Ovary (tissue), 9 donors: ENCODE measurements around the gene TAS2R1. TPM values are rescaled to one million over a fixed set of nuclear protein-coding genes. Genes with fewer than 3 reads are reported as not detected.

Source experiments
- DNase-seq, 5 donors: peaks; one replicate each; pipeline ENCODE4 v3.0.0-alpha.2; 2019 to 2020
- H3K27ac ChIP-seq, 2 donors: fragments of 200-600 bp; one replicate each; pipeline versions ENCODE4 v1.5.1 to v1.8.0; 2019 to 2022
- H3K27me3 ChIP-seq: fragments of 200-600 bp; one replicate; pipeline ENCODE4 v1.8.0; 2022
- H3K36me3 ChIP-seq: fragments of 200-600 bp; sonication (generic); one replicate; pipeline ENCODE4 v1.5.1; 2019
- H3K4me1 ChIP-seq: one replicate; pipeline ENCODE4 v1.8.1; 2013; ENCODE audit warnings: mild to moderate bottlenecking, moderate library complexity; ENCODE audit not compliant: insufficient read depth
- H3K4me3 ChIP-seq: fragments of 200-600 bp; sonication (generic); one replicate; pipeline ENCODE4 v1.5.1; 2017
- H3K9me3 ChIP-seq, 2 donors: fragments of 200-600 bp in 1 of 2; sonication (generic) in 1 of 2; one replicate each; pipeline versions ENCODE4 v1.5.1 to v1.8.1; 2013 to 2019; ENCODE audit warnings: mild to moderate bottlenecking in 1 of 2, moderate library complexity in 1 of 2
- CTCF ChIP-seq, 3 donors: fragments of 450-650 bp in 2 of 3; fragments of 200-600 bp in 1 of 3; IDR thresholded peaks; one replicate each; pipeline versions ENCODE4 v1.5.1 to v1.8.0; 2016 to 2022; ENCODE audit warnings: antibody characterized with exemption in 3 of 3, mild to moderate bottlenecking in 1 of 3
- EP300 ChIP-seq: sonication (generic); formaldehyde crosslinking; IDR thresholded peaks from one replicate; pipeline ENCODE4 v1.6.1; 2017; ENCODE audit warnings: antibody characterized with exemption
- POLR2A ChIP-seq: fragments of 450-650 bp; IDR thresholded peaks from one replicate; pipeline ENCODE4 v1.6.1; 2017; ENCODE audit warnings: antibody characterized with exemption, mild to moderate bottlenecking, moderate library complexity
- WGBS, 3 donors: extraction: QIAGEN DNeasy Blood & Tissue Kit in 1 of 3; methylation state at CpG; one replicate each; pipeline versions ENCODE4 v1.1.5 to v1.1.7; 2013 to 2017; 5-methylcytosine and 5-hydroxymethylcytosine counted together
- intact Hi-C, 4 donors: fragments of 100-400 bp; cut with DNase I; formaldehyde crosslinking; loops; one replicate each; pipeline versions ENCODE4 v1.11.0 to v1.15.1; 2022 to 2023
- polyA plus RNA-seq, 2 donors: library from polyadenylated mRNA; stranded (reverse); fragments of 200-250 nt in 1 of 2; fragments of 350-450 nt in 1 of 2; fragmentation: Illumina TruSeq in 1 of 2; extraction: RNeasy Lipid Tissue Mini Kit (QIAGEN cat#74804) in 1 of 2; gene quantifications; one replicate each; pipeline ENCODE4 v1.2.3, GENCODE V29; 2013 to 2014
- total RNA-seq, 7 donors: library from RNA; depleted of rRNA in 2 of 7; stranded (reverse); fragments of >200 nt in 2 of 7; fragmentation: NEBNext Ultra II Directional in 3 of 7; extraction: Animal tissue kit (Norgen Biotek cat#: 25700) in 3 of 7; gene quantifications; one replicate each; pipeline versions ENCODE4 v1.1.0 to v1.2.4, GENCODE V29; 2016 to 2023
- donor health status: DM: no; HTN: no; CAD: no; lungs with moderate emphysema.
- donor health status: DM: no; HTN: no; CAD: no.
- donor health status: Bipolar disorder and iron deficiency.
- donor health status: DM: yes; HTN: yes; CAD: no.
- donor health status: DM: no; HTN: no; CAD: no.
- donor health status: DM: yes; HTN: yes; CAD: no.

TAS2R1 gene
- total and polyA plus RNA-seq, 9 donors = not detected

GRCh38 chr5:9661316-9662015 is 31.3 kb upstream of the TAS2R1 start:
- 30 to 38% (median 32%) methylated on average over 6 of the region's 6 CpGs for WGBS, 3 donors
- no peaks in the 10 kb centered on the region for H3K4me1 ChIP-seq
- H3K27me3 ChIP-seq = no peaks in the 10 kb centered on the region
- no peaks in the 10 kb centered on the region for H3K36me3 ChIP-seq
- no peak overlapping the region for H3K27ac ChIP-seq
- DNase-seq = no peak
- TF ChIP-seq POLR2A = no peak
- TF ChIP-seq EP300 = no peak
- TF ChIP-seq CTCF (IDR thresholded peaks at IDR 0.05) = no peak
- H3K9me3 ChIP-seq = no peaks in the 10 kb centered on the region
- H3K4me3 ChIP-seq = no peak overlapping the region
- intact Hi-C loops = no loop called here

GRCh38 chr5:9658706-9659105 is 28.6 kb upstream of the TAS2R1 start:
- Histone ChIP-seq H3K27ac (no peak overlapping the region), H3K36me3 (no peaks in the 10 kb centered on the region), H3K9me3 (no peaks in the 10 kb centered on the region), H3K27me3 (no peaks in the 10 kb centered on the region), H3K4me3 (no peak overlapping the region), H3K4me1 (no peaks in the 10 kb centered on the region)
- no peak for TF ChIP-seq CTCF (IDR thresholded peaks at IDR 0.05)
- no peak for TF ChIP-seq POLR2A
- TF ChIP-seq EP300 = no peak
- WGBS, 3 donors = 65 to 67% (median 66%) methylated on average over 2 of the region's 2 CpGs
- intact Hi-C loops = no loop called here
- DNase-seq = no peak

GRCh38 chr5:9657819-9658218 is 27.7 kb upstream of the TAS2R1 start:
- no peak overlapping the region for H3K27ac ChIP-seq
- 73 to 86% (median 78%) methylated on average over 1 of the region's 1 CpG for WGBS, 3 donors
- no peak overlapping the region for H3K4me3 ChIP-seq
- no peak for TF ChIP-seq EP300
- TF ChIP-seq CTCF (IDR thresholded peaks at IDR 0.05) = no peak
- TF ChIP-seq POLR2A = no peak
- no peak for DNase-seq
- no peaks in the 10 kb centered on the region for H3K27me3 ChIP-seq
- no peaks in the 10 kb centered on the region for H3K4me1 ChIP-seq
- intact Hi-C loops = no loop called here
- no peaks in the 10 kb centered on the region for H3K9me3 ChIP-seq
- H3K36me3 ChIP-seq = no peaks in the 10 kb centered on the region

GRCh38 chr5:9655641-9656040 is 25.5 kb upstream of the TAS2R1 start:
- intact Hi-C loops = no loop called here
- Histone ChIP-seq H3K27ac (no peak overlapping the region), H3K9me3 (no peaks in the 10 kb centered on the region), H3K4me1 (no peaks in the 10 kb centered on the region), H3K4me3 (no peak overlapping the region), H3K36me3 (no peaks in the 10 kb centered on the region), H3K27me3 (no peaks in the 10 kb centered on the region)
- DNase-seq = no peak
- no peak for TF ChIP-seq CTCF (IDR thresholded peaks at IDR 0.05)
- TF ChIP-seq EP300 = no peak
- no peak for TF ChIP-seq POLR2A
- 77 to 90% (median 88%) methylated on average over 1 of the region's 1 CpG for WGBS, 3 donors
